Effector memory CD8-positive, alpha-beta T cell (primary cell): ENCODE measurements around the gene CAMTA1.

ENCODE experiments used
- ATAC-seq: fragments of 150-1000 bp; cut with Tn5 transposase; replicated peaks from 2 replicates; pipeline ENCODE4 v1.10.0; 2021; ENCODE audit warnings: mild to moderate bottlenecking, moderate library complexity
- DNase-seq, 3 experiments: peaks; one replicate each; pipeline ENCODE4 v3.0.0; 2021
- H3K27ac Mint-ChIP-seq, 2 donors: one replicate each; pipeline ENCODE4 v1.8.0; 2022; ENCODE audit warnings: mild to moderate bottlenecking in 2 of 2, mixed read lengths in 2 of 2, moderate library complexity in 2 of 2
- H3K27me3 Mint-ChIP-seq, 2 donors: one replicate each; pipeline ENCODE4 v1.8.0; 2022; ENCODE audit warnings: mixed read lengths in 2 of 2
- H3K36me3 Mint-ChIP-seq: one replicate; pipeline ENCODE4 v1.8.0; 2022; ENCODE audit warnings: mild to moderate bottlenecking, moderate library complexity, mixed read lengths; ENCODE audit not compliant: insufficient read depth
- H3K4me1 Mint-ChIP-seq, 2 donors: one replicate each; pipeline ENCODE4 v1.8.0; 2022; ENCODE audit warnings: low read depth in 2 of 2, mixed read lengths in 2 of 2
- H3K4me3 Mint-ChIP-seq, 2 donors: one replicate each; pipeline ENCODE4 v1.8.0; 2022; ENCODE audit warnings: mild to moderate bottlenecking in 2 of 2, mixed read lengths in 2 of 2, moderate library complexity in 2 of 2
- H3K9me3 Mint-ChIP-seq, 2 donors: one replicate each; pipeline ENCODE4 v1.8.0; 2022; ENCODE audit warnings: mixed read lengths in 2 of 2

Gene CAMTA1

GRCh38 chr1:7427605-7428300 is 642.5 kb downstream of the CAMTA1 start:
- Mint-ChIP-seq H3K27me3 (no peaks in the 10 kb centered on the region), H3K9me3 (no peaks in the 10 kb centered on the region), H3K4me1 (peaks cover 0 to 1% of the 10 kb centered on the region in 2 donors), H3K27ac (no peak overlapping the region), H3K4me3 (no peak overlapping the region), H3K36me3 (no peaks in the 10 kb centered on the region)
- ATAC-seq: no peak
- no peak for DNase-seq

- peaks cover 4% of the 10 kb centered on the region for H3K36me3 Mint-ChIP-seq
- no peak overlapping the region for H3K27ac Mint-ChIP-seq
- H3K4me3 Mint-ChIP-seq: no peak overlapping the region
- H3K27me3 Mint-ChIP-seq: peaks cover 0 to 6% of the 10 kb centered on the region in 2 donors
- H3K4me1 Mint-ChIP-seq: no peaks in the 10 kb centered on the region
- no peaks in the 10 kb centered on the region for H3K9me3 Mint-ChIP-seq
- ATAC-seq (no peak), DNase-seq (no peak)
Observed at GRCh38 chr1:7429290-7429689, 644.0 kb downstream of the CAMTA1 start.

- Mint-ChIP-seq H3K36me3 (peaks cover 4% of the 10 kb centered on the region), H3K9me3 (no peaks in the 10 kb centered on the region), H3K27ac (no peak overlapping the region), H3K27me3 (peaks cover 0 to 9% of the 10 kb centered on the region in 2 donors), H3K4me3 (no peak overlapping the region), H3K4me1 (no peaks in the 10 kb centered on the region)
- ATAC-seq: no peak
- no peak for DNase-seq
Observed at GRCh38 chr1:7430047-7430608, 644.9 kb downstream of the CAMTA1 start.

GRCh38 chr1:7430691-7431090 is 645.4 kb downstream of the CAMTA1 start:
- H3K9me3 Mint-ChIP-seq: no peaks in the 10 kb centered on the region
- no peak for ATAC-seq
- H3K4me3 Mint-ChIP-seq: no peak overlapping the region
- H3K4me1 Mint-ChIP-seq: no peaks in the 10 kb centered on the region
- DNase-seq: no peak
- H3K27me3 Mint-ChIP-seq: peaks cover under 1 to 9% of the 10 kb centered on the region in 2 donors
- H3K27ac Mint-ChIP-seq: no peak overlapping the region
- peaks cover 4% of the 10 kb centered on the region for H3K36me3 Mint-ChIP-seq

- peaks cover 11 to 18% of the 10 kb centered on the region in 2 donors for H3K27me3 Mint-ChIP-seq
- DNase-seq (no peak), ATAC-seq (no peak)
- peaks cover 4% of the 10 kb centered on the region for H3K36me3 Mint-ChIP-seq
- no peak overlapping the region for H3K4me3 Mint-ChIP-seq
- no peaks in the 10 kb centered on the region for H3K4me1 Mint-ChIP-seq
- no peaks in the 10 kb centered on the region for H3K9me3 Mint-ChIP-seq
- no peak overlapping the region for H3K27ac Mint-ChIP-seq
Observed at GRCh38 chr1:7432102-7432899, 647.0 kb downstream of the CAMTA1 start.

GRCh38 chr1:7432900-7433380 is 647.7 kb downstream of the CAMTA1 start:
- H3K4me3 Mint-ChIP-seq: no peak overlapping the region
- H3K36me3 Mint-ChIP-seq: peaks cover 4% of the 10 kb centered on the region
- ATAC-seq: no peak
- no peaks in the 10 kb centered on the region for H3K4me1 Mint-ChIP-seq
- DNase-seq: no peak
- H3K9me3 Mint-ChIP-seq: no peaks in the 10 kb centered on the region
- no peak overlapping the region for H3K27ac Mint-ChIP-seq
- H3K27me3 Mint-ChIP-seq: peaks cover 16 to 18% of the 10 kb centered on the region in 2 donors

GRCh38 chr1:7434566-7434965 is 649.3 kb downstream of the CAMTA1 start:
- peaks cover 4% of the 10 kb centered on the region for H3K36me3 Mint-ChIP-seq
- ATAC-seq (no peak), DNase-seq (no peak)
- no peak overlapping the region for H3K27ac Mint-ChIP-seq
- no peaks in the 10 kb centered on the region for H3K9me3 Mint-ChIP-seq
- peaks cover 16 to 18% of the 10 kb centered on the region in 2 donors for H3K27me3 Mint-ChIP-seq
- no peaks in the 10 kb centered on the region for H3K4me1 Mint-ChIP-seq
- no peak overlapping the region for H3K4me3 Mint-ChIP-seq

- Mint-ChIP-seq H3K9me3 (no peaks in the 10 kb centered on the region), H3K36me3 (peaks cover 4% of the 10 kb centered on the region), H3K4me3 (no peak overlapping the region), H3K27me3 (peaks cover 16 to 18% of the 10 kb centered on the region in 2 donors), H3K27ac (no peak overlapping the region), H3K4me1 (no peaks in the 10 kb centered on the region)
- no peak for ATAC-seq
- DNase-seq: no peak
Observed at GRCh38 chr1:7435276-7436055, 650.2 kb downstream of the CAMTA1 start.

GRCh38 chr1:7436056-7437005 is 651.1 kb downstream of the CAMTA1 start:
- DNase-seq (no peak), ATAC-seq (no peak)
- Mint-ChIP-seq H3K27me3 (peaks cover 16 to 18% of the 10 kb centered on the region in 2 donors), H3K4me3 (no peak overlapping the region), H3K9me3 (no peaks in the 10 kb centered on the region), H3K27ac (no peak overlapping the region), H3K36me3 (peaks cover 4% of the 10 kb centered on the region), H3K4me1 (no peaks in the 10 kb centered on the region)

- Mint-ChIP-seq H3K36me3 (peaks cover 4% of the 10 kb centered on the region), H3K9me3 (no peaks in the 10 kb centered on the region), H3K27me3 (peaks cover 16 to 18% of the 10 kb centered on the region in 2 donors), H3K4me3 (no peak overlapping the region), H3K27ac (no peak overlapping the region), H3K4me1 (no peaks in the 10 kb centered on the region)
- ATAC-seq: no peak
- DNase-seq: no peak
Observed at GRCh38 chr1:7437036-7437435, 651.8 kb downstream of the CAMTA1 start.

- DNase-seq (no peak), ATAC-seq (no peak)
- Mint-ChIP-seq H3K9me3 (no peaks in the 10 kb centered on the region), H3K4me3 (no peak overlapping the region), H3K4me1 (no peaks in the 10 kb centered on the region), H3K27me3 (peaks cover 16 to 21% of the 10 kb centered on the region in 2 donors), H3K36me3 (peaks cover 4% of the 10 kb centered on the region), H3K27ac (no peak overlapping the region)
Observed at GRCh38 chr1:7437608-7438395, 652.5 kb downstream of the CAMTA1 start.

GRCh38 chr1:7438396-7438785 is 653.1 kb downstream of the CAMTA1 start:
- ATAC-seq: no peak
- Mint-ChIP-seq H3K9me3 (no peaks in the 10 kb centered on the region), H3K4me1 (no peaks in the 10 kb centered on the region), H3K27ac (no peak overlapping the region), H3K27me3 (peaks cover 16 to 27% of the 10 kb centered on the region in 2 donors), H3K36me3 (no peaks in the 10 kb centered on the region), H3K4me3 (no peak overlapping the region)
- DNase-seq: no peak
